Measurements from ENCODE around the gene GRPEL2. TPM values are rescaled to one million over a fixed set of nuclear protein-coding genes. Genes with fewer than 3 reads are reported as not detected.
A peak's percentile ranks its signal among the peaks of the same experiment; 100 is the strongest.

Gene GRPEL2, protein sequence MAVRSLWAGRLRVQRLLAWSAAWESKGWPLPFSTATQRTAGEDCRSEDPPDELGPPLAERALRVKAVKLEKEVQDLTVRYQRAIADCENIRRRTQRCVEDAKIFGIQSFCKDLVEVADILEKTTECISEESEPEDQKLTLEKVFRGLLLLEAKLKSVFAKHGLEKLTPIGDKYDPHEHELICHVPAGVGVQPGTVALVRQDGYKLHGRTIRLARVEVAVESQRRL
- 10 to 100 TPM; 45.8 to 52.1 (median 50.6) TPM for total RNA-seq

DNA sequence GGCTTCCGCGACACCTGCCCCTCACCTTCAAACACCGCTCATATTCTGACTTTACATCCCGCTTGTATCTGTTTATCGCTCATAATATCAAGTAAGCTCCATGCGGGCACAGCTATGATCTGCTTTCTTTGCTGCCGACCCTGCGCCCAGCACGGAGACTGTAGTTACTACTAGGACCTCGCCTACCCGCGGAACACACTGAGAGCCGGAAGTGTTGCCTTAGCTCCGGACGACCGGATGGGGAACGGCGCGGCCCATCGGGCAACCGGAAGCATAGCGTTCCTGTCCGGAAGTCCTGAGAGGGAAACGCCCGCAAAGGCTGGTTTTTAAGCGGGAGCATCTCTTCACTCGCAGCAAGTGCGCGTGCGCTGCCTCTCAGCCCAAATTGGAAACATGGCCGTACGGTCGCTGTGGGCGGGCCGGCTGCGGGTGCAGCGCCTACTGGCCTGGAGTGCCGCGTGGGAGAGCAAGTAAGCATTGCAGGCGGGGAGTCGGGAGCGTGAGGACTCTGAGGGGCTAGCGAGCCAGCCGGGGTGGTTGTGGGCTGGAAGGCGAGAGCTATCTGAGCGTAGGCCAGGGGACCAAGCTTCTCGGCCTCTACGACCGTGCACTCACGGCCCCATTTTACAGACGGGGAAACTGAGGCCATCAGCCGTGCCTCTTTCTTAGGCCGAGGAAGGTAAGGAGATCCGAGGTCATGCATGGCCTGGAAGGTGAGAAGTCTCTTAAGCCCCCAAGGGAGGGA lies at the start of gene GRPEL2:
Gene GRPEL2, plus strand, starts transcription at position 353 of the 745 bp plus-strand sequence. Its CDS starts 41 bp downstream, at position 394.
- peaks cover 53% of the 10 kb centered on the region for H3K4me1 Mint-ChIP-seq (ENCODE audit: low read depth)
- DNase-seq: peak; percentile 82
- peak; percentile 92 for ATAC-seq
- peaks cover 33% of the 10 kb centered on the region for H3K36me3 Mint-ChIP-seq (ENCODE audit: insufficient read depth)
- no peaks in the 10 kb centered on the region for H3K27me3 Mint-ChIP-seq (ENCODE audit: low read depth)
- no peaks in the 10 kb centered on the region for H3K9me3 Mint-ChIP-seq
- H3K4me3 Mint-ChIP-seq: peak within 1 kb of the TSS; percentile 98

DNA sequence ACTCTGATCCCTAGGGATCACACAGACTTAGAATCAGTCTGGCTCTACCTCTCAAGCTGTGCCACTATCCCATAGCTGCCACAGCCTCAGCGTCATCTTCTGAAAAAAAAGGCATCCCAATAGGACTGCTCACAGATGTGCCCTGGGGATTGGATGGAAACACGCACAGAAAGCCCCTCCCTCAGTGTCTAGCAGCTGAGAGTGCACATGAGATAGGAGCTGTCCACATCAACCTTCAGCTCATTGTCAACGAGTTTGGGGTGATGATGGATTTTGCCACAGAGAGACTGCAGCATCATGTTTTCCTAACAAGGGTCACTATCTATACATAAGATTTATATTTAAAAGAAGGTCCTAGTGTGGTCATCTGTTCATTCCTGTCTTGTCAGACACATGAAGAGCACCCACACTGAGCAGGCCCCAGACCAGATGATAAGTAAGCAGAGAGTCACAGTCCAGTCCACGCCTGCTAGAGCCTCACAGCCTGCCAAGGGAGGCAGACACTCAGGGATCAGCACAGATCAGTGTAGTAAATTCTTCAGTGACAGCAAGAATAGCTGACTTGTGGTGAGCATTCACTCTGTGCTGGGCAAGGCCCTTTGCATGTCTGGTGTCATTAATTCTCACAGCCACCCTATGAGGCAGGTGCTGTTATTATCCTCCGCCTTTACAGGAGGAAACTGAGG lies 47.8 kb upstream of the GRPEL2 start:
- H3K4me1 Mint-ChIP-seq (ENCODE audit: low read depth): peaks cover 36% of the 10 kb centered on the region
- H3K36me3 Mint-ChIP-seq (ENCODE audit: insufficient read depth): no peaks in the 10 kb centered on the region
- H3K9me3 Mint-ChIP-seq: no peaks in the 10 kb centered on the region
- no peak for DNase-seq
- H3K4me3 Mint-ChIP-seq: no peak overlapping the region
- ATAC-seq: no peak
- H3K27me3 Mint-ChIP-seq (ENCODE audit: low read depth): peaks cover 11% of the 10 kb centered on the region

DNA sequence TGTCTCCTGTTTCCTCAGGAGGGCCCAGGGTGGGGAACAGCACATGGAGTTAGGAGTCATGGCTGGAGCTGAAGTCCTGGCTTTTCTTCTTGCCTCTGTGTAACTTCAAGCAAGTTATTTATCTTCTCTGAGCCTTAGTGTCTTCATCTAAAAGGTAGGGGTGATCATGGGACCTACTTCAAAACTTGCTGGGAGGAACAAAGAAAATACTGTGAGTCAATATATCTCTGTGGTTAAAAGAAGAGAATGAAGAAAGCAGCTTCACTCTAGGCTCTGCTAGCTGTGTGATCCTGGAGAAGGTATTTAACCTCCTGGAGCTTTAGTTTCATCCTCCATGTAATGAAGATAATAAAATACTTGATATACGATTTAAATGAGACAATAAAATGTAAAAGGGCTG lies 47.1 kb upstream of the GRPEL2 start:
- Mint-ChIP-seq H3K36me3 (ENCODE audit: insufficient read depth) (no peaks in the 10 kb centered on the region), H3K27me3 (ENCODE audit: low read depth) (peaks cover 11% of the 10 kb centered on the region), H3K9me3 (no peaks in the 10 kb centered on the region), H3K4me3 (no peak overlapping the region), H3K4me1 (ENCODE audit: low read depth) (peaks cover 36% of the 10 kb centered on the region)
- DNase-seq (no peak), ATAC-seq (peak; percentile 50 to 70)

DNA sequence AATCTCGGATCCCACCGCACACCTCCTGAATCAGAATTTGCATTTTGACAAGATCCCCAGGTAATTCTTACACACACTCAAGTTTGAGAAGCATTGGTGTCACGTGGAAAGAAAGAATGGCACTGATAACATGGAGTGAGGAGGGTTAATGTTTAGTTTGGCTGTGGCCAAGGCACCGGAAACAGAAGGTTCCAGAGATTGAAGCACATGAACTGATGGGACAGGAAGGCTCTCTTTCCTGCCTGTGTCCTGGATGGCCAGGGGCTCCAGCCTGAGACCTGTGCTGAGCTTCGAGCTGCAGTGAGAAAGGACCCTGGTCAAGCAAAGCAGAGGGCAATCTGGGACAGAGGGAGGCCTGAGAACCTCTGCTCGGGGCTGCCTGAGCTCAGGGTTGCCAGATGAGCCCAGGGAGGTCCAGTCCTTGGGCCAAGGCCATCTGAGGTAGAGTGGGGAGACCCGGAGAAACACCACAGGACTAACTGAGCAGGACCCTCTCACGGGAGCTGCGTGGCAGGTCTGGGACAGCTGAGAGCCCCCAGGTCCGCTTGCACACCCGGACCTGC lies 46.4 kb upstream of the GRPEL2 start:
- H3K9me3 Mint-ChIP-seq: no peaks in the 10 kb centered on the region
- peaks cover 36% of the 10 kb centered on the region for H3K4me1 Mint-ChIP-seq (ENCODE audit: low read depth)
- DNase-seq: no peak
- H3K4me3 Mint-ChIP-seq: no peak overlapping the region
- peaks cover 11% of the 10 kb centered on the region for H3K27me3 Mint-ChIP-seq (ENCODE audit: low read depth)
- no peak for ATAC-seq
- no peaks in the 10 kb centered on the region for H3K36me3 Mint-ChIP-seq (ENCODE audit: insufficient read depth)

- Mint-ChIP-seq H3K27me3 (ENCODE audit: low read depth) (peaks cover 11% of the 10 kb centered on the region), H3K36me3 (ENCODE audit: insufficient read depth) (no peaks in the 10 kb centered on the region), H3K9me3 (no peaks in the 10 kb centered on the region), H3K4me3 (no peak overlapping the region), H3K4me1 (ENCODE audit: low read depth) (peaks cover 36% of the 10 kb centered on the region)
- DNase-seq (no peak), ATAC-seq (no peak)
Measured at GRCh38 chr5:149299451-149300054, 45.7 kb upstream of the GRPEL2 start.

GRCh38 chr5:149300441-149300840 lies 44.9 kb upstream of the GRPEL2 start:
- H3K4me3 Mint-ChIP-seq: no peak overlapping the region
- DNase-seq (no peak), ATAC-seq (no peak)
- peaks cover 29% of the 10 kb centered on the region for H3K4me1 Mint-ChIP-seq (ENCODE audit: low read depth)
- H3K36me3 Mint-ChIP-seq (ENCODE audit: insufficient read depth): no peaks in the 10 kb centered on the region
- H3K27me3 Mint-ChIP-seq (ENCODE audit: low read depth): peaks cover 6% of the 10 kb centered on the region
- H3K9me3 Mint-ChIP-seq: no peaks in the 10 kb centered on the region

DNA sequence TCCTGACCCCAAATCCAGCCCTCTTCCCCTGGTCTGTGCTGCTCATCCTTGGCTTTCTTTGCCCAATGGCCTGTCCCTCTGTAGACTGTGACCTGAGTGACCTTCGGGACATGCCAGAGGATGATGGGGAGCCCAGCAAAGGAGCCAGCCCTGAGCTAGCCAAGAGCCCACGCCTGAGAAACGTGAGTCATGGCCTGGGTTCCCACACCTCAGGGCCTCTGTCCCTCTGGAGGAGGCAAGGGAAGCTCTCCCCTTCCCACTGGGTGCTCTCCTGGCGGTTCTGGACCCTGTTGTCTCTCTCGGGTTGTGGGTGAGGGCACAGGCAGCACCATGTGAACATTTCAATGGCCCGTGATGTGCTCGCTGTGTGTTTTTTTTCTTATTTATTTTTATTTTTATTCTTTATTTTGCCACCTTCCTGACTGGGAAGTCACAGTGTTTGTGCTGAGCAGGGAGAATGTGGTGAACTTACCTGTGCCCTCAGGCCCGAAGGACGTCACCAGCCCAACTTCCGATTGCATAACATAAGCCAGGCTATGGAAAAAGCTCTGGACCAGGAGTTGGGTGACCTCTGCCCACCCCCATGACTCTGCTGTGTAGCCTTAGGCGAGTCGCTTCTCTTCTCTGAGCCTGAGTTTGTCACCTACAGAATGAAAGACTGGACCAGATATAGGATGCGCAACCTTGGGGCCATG lies 44.1 kb upstream of the GRPEL2 start:
- DNase-seq (no peak), ATAC-seq (no peak)
- peaks cover 6% of the 10 kb centered on the region for H3K27me3 Mint-ChIP-seq (ENCODE audit: low read depth)
- no peaks in the 10 kb centered on the region for H3K36me3 Mint-ChIP-seq (ENCODE audit: insufficient read depth)
- peaks cover 26% of the 10 kb centered on the region for H3K4me1 Mint-ChIP-seq (ENCODE audit: low read depth)
- no peak overlapping the region for H3K4me3 Mint-ChIP-seq
- H3K9me3 Mint-ChIP-seq: no peaks in the 10 kb centered on the region

- Mint-ChIP-seq H3K27me3 (ENCODE audit: low read depth) (peaks cover 4% of the 10 kb centered on the region), H3K36me3 (ENCODE audit: insufficient read depth) (no peaks in the 10 kb centered on the region), H3K4me3 (no peak overlapping the region), H3K4me1 (ENCODE audit: low read depth) (peaks cover 23% of the 10 kb centered on the region), H3K9me3 (no peaks in the 10 kb centered on the region)
- no peak for DNase-seq
- no peak for ATAC-seq
Measured at GRCh38 chr5:149301744-149302380, 43.4 kb upstream of the GRPEL2 start.

DNA sequence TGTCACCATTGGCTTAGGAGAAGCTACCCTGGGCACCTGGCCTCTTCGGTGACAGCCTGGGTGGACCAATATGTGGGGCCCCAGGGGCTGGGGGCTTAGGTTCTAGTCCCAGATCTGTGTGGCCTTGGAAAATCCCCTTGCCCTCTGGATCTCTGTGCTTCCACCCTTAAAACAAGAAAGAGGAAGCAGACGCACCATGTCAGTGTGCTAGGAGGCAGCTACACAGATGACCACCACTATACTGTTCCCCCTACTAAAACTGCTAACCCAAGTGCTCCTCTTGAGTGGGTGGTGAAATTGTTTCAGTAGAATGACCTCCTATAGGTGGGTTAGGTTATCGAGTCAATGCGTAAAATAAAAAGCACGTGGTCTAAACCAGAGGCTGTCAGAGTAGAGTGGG lies 42.7 kb upstream of the GRPEL2 start:
- ATAC-seq (no peak), DNase-seq (no peak)
- Mint-ChIP-seq H3K27me3 (ENCODE audit: low read depth) (peaks cover 4% of the 10 kb centered on the region), H3K36me3 (ENCODE audit: insufficient read depth) (no peaks in the 10 kb centered on the region), H3K4me3 (no peak overlapping the region), H3K9me3 (no peaks in the 10 kb centered on the region), H3K4me1 (ENCODE audit: low read depth) (peaks cover 19% of the 10 kb centered on the region)

DNA sequence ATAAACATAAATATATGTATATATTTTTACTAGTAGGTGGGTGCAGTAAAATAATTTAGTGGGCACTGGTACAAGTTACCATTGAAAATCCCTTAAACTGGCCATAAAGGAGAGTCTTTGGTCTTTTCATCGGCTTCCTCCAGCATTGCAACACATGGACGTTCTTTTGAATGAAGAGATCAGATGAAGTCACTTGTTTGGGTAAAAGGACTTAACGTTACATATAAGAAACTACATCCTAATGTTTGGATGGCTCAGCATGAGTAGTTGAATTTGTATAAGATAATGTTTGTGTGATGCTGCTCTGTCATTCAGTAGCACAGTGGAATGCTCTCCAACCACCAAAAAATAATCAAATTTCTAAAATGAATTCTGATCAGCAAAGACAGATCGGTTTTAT lies 42.1 kb upstream of the GRPEL2 start:
- DNase-seq (no peak), ATAC-seq (no peak)
- Mint-ChIP-seq H3K9me3 (no peaks in the 10 kb centered on the region), H3K4me3 (no peak overlapping the region), H3K27me3 (ENCODE audit: low read depth) (peaks cover 4% of the 10 kb centered on the region), H3K4me1 (ENCODE audit: low read depth) (peaks cover 14% of the 10 kb centered on the region), H3K36me3 (ENCODE audit: insufficient read depth) (no peaks in the 10 kb centered on the region)

- no peak for ATAC-seq
- Mint-ChIP-seq H3K36me3 (ENCODE audit: insufficient read depth) (no peaks in the 10 kb centered on the region), H3K27me3 (ENCODE audit: low read depth) (peaks cover 4% of the 10 kb centered on the region), H3K4me1 (ENCODE audit: low read depth) (peaks cover 5% of the 10 kb centered on the region), H3K4me3 (no peak overlapping the region), H3K9me3 (no peaks in the 10 kb centered on the region)
- no peak for DNase-seq
Measured at GRCh38 chr5:149304195-149305078, 40.9 kb upstream of the GRPEL2 start.

DNA sequence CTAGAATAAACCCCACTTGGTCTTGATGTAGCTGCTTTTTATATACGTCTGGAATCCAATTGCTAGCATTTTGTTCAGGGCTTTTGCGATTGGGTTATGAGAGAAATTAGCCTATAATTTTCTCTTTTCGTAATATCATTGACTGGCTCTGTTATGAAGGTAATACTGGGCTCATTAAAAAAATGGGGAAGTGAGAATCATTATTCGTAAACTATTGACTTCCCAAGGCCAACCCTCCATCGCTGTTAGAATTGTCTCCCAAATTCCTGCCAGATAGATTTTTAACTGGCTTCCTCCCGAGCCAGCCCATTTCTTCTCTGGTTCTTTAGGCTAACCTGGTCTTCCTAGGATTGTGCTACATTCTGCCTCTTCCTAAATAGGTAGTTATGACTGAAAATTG lies 35.9 kb upstream of the GRPEL2 start:
- ATAC-seq: no peak
- Mint-ChIP-seq H3K4me1 (ENCODE audit: low read depth) (no peaks in the 10 kb centered on the region), H3K36me3 (ENCODE audit: insufficient read depth) (no peaks in the 10 kb centered on the region), H3K9me3 (no peaks in the 10 kb centered on the region), H3K27me3 (ENCODE audit: low read depth) (no peaks in the 10 kb centered on the region), H3K4me3 (no peak overlapping the region)
- no peak for DNase-seq

- no peak for ATAC-seq
- Mint-ChIP-seq H3K4me1 (ENCODE audit: low read depth) (no peaks in the 10 kb centered on the region), H3K4me3 (no peak overlapping the region), H3K27me3 (ENCODE audit: low read depth) (no peaks in the 10 kb centered on the region), H3K9me3 (no peaks in the 10 kb centered on the region), H3K36me3 (ENCODE audit: insufficient read depth) (no peaks in the 10 kb centered on the region)
- no peak for DNase-seq
Measured at GRCh38 chr5:149310488-149310887, 34.8 kb upstream of the GRPEL2 start.

Data from activated T-cell treated with anti-CD3 and anti-CD28 coated beads, Interleukin-2, amount 50 U/mL, for 4 hours (primary cell).